Prostate gland (tissue), 1 donor: ENCODE results near the gene DIP2B.

ENCODE experiments used
- POLR2A ChIP-seq: fragments of 450-650 bp; IDR thresholded peaks from one replicate; pipeline ENCODE4 v1.6.1; 2016; ENCODE audit warnings: antibody characterized with exemption, mild to moderate bottlenecking
- POLR2AphosphoS5 ChIP-seq: sonication (generic); formaldehyde crosslinking; IDR thresholded peaks from one replicate; pipeline ENCODE4 v1.6.1; 2017; ENCODE audit warnings: antibody characterized with exemption

- no peak for TF ChIP-seq POLR2AphosphoS5
- TF ChIP-seq POLR2A, result no peak
These were observed 63.1 kb downstream of the DIP2B start for GRCh38 chr12:50567926-50568325.
